ENCODE measurements around the gene PTH2R.
"Not testable (repeated sequence)": the region's sequence is repeated elsewhere in the genome, so short reads cannot be mapped to it uniquely, and the experiment has no call there.

The PTH2R gene

DNA sequence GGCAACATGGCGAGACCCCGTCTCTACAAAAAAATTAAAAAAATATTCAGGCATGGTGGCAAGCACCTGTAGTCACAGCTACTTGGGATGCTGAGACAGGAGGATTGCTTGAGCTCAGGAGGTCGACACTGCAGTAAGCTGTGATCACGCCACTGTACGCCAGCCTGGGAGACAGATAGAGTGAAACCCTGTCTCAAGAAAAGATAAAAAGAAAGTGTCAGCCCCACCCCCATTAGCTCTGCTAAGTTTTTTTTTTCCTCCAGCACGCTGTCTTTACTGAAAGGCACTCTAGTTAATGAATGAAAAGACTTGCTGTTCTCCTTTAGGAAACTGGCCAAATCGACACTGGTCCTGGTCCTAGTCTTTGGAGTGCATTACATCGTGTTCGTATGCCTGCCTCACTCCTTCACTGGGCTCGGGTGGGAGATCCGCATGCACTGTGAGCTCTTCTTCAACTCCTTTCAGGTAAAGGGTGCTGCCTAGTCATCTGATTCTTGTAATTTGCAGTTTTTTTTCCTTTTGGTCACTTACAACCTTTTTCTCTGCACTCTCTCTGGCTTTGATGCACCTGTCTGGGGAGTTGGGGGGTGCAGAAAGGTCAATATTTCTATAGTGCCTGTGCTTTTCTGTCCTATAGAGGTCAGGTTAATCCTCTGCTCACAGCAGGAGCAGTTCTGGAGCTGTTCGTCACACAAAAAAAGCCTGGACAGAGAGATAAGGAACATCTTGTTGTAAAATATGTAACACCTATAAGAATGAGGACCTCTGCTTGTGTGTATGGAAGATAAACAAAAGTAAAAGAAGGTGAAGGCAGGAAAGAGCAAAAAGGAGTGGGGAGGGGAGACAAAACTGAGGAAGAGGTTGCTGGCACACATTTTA, 82.3 kb downstream of the PTH2R start:
- DNase-seq: no peak

DNA sequence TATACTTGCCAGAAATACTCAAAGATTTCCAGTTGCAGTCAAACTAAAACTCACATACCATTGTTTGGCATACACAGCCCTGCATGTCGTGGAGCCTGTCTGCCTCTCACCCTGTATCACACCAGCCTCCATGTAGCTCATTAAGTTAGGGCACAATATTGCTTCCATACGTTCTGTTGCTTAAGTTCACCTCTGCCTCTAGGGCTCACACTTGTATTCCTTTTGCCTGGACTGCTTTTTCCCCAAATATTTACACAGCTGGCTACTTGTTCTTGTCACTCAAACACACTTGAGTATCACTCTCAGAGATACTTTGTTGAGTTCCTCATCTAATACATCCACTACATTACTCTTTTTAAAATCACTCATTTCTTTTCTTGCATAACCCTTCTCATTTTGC, 83.1 kb downstream of the PTH2R start:
- peak; percentile 85 to 88 for DNase-seq

DNA sequence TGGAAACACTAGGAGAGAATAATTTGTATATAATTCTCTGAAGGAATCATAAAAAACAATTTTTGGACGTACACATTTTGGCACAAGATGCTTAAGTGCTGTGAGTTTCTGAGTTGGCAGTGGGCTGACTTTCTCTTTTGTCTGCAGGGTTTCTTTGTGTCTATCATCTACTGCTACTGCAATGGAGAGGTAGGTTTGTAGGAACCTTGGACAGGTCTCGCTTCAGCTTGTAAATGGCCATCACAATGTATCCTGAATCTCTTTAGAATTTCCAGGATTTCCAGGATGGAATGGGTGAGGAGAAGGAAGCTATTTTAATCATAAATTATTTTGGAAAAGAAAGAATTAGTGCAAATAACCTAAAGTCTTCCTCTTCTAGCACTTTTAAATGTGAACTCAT, 83.9 kb downstream of the PTH2R start:
- no peak for DNase-seq

DNA sequence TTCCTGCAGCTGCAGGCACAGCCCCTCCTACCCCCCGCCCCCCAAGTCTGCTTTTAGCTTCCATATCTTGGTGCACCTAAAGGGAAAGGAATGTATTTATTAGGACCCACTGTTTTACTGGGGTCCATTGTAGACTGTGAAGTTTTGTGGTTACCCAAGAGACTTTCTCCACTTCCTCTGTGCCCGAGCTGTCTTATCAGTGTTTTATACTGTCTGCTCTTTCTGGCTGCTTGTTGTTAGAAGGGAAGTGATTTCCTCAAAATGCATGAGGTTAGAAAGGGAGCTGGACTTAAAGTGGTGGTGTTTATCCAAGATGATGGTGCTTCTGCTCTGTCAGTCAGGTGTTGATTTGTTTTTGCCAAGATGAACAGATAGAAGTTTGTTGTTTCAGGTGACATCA, 85.0 kb downstream of the PTH2R start:
- no peak for DNase-seq

DNA sequence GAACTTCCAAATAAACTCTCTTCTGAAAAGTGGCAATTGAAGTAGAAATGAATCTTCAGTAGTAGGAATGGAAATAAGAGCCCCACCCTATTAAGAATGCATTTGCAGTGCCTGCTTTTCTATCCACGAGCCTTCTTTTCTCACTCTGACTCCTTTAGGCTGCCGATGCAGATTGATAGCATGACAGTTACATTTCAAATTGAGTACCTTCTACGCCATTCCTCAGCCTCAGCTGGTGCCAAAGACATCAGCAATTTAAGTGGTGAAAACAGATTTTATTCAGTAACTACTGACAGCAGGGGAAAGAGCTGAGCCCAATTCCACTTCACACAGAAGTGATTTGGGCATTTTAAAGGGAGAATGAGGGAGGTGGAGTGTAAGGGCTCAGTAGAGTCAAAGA, 85.5 kb downstream of the PTH2R start:
- DNase-seq: no peak

DNA sequence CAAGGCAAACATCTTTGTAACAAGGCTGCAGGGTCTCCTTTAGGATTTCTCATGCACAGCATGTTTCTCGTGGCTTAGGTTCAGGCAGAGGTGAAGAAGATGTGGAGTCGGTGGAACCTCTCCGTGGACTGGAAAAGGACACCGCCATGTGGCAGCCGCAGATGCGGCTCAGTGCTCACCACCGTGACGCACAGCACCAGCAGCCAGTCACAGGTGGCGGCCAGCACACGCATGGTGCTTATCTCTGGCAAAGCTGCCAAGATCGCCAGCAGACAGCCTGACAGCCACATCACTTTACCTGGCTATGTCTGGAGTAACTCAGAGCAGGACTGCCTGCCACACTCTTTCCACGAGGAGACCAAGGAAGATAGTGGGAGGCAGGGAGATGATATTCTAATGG, 86.6 kb downstream of the PTH2R start:
- DNase-seq: no peak

DNA sequence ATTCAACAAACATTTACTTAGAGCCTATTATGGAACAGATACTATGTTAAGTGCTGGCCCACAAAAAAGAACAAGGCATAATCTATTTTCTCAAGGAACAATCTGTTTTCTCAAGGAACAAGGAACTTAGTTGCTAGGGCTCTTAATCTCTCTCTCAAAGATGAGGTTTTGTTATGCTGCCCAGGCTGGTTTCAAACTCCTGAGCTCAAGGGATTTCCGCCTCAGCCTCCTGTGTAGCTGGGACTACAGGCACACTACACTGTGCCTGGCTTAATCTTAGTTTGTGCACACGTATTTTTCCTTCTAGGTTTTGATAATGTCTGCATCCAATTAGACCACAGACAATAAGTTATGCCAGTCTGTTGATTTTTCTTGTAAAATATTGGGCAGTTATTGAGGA, 89.5 kb downstream of the PTH2R start:
- DNase-seq: no peak

DNA sequence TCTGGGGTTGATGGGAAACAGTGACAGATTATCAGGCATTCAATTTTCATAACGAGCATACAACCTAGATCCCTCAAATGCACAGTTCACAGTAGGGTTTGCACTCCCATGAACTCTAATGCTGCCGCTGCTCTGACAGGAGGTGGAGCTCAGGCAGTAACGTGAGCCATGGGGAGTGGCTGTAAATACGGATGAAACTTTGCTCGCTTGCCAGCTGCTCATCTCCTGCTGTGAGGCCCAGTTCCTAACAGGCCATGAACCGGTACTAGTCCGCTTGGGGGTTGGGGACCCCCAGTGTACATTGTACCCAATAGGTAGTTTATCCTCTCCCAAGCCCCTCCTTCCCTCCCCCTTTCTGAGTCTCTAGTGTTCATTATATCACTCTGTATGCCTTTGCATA, 94.6 kb downstream of the PTH2R start:
- peak; percentile 46 to 54 for DNase-seq

DNA sequence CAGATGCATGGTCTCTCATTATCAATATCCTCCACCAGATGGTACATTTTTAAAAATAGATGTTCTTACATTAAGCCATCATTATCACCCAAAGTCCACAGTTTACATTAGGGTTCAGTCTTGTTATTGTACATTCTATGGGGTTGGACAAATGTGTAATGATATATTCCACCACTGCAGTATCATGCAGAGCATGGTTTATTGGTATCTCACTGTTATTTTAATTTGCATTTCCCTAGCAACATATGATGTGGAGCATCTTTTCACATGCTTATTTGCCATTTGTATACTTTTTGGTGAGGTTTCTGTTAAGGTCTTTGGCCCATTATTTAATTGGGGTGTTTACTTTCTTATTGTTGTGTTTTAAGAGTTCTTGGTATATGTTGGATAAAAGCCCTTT, 95.7 kb downstream of the PTH2R start:
- DNase-seq: no peak

DNA sequence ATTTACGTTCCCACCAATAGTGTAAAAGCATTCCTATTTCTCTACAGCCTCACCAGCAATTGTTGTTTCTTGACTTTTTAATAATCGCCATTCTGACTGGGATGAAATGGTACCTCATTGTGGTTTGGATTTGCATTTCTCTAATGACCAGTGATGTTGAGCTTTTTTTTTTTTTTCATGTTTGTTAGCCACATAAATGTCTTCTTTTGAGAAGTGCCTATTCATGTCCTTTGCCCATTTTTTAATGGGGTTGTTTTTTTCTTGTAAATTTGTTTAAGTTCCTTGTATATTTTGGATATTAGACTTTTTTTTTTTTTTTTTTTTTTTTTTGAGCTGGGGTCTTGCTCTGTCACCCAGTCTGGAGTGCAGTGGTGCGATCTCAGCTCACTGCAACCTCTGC, 98.8 kb downstream of the PTH2R start:
- not testable (repeated sequence) for DNase-seq

DNA sequence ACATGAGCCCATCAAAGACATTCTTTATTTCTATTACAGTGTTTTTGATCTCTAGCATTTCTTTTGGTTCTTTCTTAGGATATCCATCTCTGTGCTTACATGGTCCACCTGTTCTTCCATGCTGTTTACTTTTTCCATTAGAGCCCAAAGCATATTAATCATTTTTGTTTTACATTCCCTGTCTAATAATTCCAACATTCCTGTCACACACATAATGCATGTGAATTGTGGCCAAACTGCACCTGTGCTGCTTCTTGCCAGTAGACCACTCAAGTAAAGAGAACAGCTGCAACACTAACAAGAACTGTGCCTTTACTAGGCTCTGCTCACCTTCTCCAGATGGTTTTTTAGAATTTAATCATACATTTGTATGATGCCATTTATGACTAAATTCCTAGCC, 103.0 kb downstream of the PTH2R start:
- DNase-seq: no peak

DNA sequence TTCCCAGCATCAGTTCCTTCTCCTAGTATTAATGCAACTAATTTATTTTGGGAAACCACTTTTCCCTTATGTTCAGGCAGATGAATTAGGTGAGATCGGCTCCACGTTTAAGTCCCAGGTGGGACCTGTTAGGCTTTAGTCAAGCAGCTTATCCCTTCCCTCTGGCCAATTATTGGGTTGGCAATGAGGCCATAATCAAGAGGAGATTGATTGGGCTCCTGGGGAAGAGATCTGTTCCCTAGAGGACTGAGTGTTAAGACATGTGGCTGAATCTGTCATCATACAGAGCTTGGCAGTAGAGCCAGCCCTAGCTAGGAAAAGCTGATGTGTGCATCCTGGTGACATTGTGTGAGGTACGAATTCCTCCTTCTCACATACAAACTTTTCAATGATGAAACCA, 104.4 kb downstream of the PTH2R start:
- DNase-seq: no peak

DNA sequence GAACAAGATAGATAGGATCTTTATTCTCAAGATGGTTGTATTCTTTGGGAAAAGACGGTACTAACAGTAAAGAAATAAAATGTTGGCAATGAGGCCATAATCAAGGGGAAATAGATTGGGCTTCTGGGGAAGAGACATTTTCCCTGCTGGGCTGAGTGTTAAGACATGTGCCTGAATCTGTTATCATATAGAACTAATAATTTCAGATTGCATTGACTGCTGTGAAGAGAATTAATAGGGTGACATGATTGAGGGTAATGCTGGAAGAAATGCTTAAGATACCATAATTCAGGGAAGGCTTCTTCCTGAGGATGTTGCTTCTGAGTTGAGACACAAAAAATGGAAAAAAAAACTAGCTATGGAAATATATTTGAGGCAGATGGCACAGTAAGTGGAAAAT, 105.0 kb downstream of the PTH2R start:
- no peak for DNase-seq

DNA sequence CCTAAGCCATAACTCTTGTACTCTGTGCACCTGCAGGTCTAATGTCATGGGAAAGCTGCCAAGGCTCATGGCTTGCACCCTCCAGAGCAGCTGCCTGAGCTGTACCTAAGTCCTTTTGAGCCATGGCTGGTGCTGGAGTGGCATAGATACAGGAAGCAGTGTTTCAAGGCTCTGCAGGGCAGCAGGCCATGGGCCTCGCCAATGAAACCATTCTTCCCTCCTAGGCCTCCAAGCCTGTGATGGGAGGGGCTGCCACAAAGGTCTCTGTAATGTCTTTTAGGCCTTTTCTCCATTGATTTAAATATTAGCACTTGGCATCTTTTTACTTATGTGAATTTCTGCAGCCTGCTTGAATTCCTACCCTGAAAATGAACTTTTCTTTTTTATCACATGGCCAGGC, 108.5 kb downstream of the PTH2R start:
- no peak for DNase-seq

DNA sequence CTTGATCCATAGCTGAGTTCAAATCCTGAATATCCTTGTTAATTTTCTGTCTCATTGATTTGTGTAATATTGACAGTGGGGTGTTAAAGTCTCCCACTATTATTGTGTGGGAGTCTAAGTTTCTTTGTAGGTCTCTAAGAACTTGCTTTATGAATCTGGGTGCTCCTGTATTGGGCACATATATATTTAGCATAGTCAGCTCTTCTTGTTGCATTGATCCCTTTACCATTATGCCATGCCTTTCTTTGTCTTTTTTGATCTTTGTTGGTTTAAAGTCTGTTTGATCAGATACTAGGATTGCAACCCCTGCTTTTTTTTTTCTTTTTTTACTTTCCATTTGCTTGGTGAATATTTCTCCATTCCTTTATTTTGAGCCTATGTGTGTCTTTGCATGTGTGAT, 116.5 kb downstream of the PTH2R start:
- not testable (repeated sequence) for DNase-seq

DNA sequence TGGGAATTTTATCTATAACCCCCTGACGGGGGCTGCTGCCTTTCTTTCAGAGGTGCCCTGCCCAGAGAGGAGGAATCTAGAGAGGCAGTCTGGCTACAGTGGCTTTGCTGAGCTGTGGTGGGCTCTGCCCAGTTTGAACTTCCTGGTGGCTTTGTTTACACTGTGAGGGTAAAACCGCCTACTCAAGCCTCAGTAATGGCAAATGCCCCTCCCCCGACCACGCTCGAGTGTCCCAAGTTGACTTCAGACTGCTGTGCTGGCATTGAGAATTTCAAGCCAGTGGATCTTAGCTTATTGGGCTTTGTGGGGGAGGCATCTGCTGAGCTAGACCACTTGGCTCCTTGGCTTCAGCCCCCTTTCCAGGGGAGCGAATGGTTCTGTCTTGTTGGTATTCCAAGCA, 118.6 kb downstream of the PTH2R start:
- DNase-seq: not testable (repeated sequence)

DNA sequence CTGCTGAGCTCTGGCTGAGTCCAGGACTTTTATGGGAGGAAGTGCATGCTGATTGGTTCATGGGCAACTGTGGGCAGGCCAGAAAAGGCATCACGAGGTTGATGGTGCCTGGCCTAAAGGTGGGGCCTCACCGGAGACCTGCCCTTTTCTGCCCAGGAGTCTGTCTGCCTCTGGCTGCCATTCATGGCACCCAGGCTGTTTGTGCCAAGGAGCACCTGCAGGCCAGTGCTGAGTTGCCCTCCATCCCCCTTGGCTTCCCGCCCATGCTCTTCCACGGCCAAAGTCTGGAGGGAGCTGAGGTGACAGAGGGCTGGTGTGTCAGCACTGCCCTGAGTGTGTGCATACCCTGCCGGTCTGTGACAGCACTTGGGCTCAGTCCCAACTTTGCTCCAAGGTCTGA, 123.2 kb downstream of the PTH2R start:
- DNase-seq: peak; percentile 88 to 90

DNA sequence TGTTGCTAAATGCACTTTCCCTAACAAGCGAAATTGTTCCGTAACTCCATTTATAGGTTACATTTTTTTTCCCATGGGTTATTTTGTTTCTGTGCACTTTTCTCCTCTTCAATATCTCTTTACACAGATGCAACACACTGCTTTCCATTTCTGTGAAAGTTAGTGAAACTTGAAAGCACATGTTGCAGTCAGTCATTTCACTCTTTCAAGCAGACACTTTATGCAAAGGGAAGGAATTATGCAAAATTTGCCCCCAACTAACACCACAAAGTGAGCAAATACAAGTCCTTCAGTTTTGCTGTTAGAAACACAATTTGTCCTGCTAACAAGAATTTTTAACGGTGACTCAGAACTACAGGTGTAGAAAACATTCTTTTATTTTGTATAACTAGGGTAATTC, 124.8 kb downstream of the PTH2R start:
- DNase-seq: no peak

DNA sequence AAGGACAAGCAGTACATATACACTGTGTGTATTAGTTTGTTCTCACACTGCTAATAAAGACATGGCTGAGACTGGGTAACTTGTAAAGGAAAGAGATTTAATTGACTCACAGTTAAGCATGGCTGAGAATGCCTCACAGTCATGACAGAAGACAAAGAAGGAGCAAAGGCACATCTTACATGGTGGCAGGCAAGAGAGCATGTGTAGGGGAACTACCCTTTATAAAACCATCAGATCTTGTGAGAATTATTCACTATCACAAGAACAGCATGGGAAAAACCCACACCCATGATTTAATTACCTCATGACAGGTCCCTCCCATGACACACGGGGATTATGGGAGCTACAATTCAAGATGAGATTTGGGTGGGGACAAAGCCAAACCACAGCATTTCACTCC, 129.0 kb downstream of the PTH2R start:
- DNase-seq: not testable (repeated sequence)

DNA sequence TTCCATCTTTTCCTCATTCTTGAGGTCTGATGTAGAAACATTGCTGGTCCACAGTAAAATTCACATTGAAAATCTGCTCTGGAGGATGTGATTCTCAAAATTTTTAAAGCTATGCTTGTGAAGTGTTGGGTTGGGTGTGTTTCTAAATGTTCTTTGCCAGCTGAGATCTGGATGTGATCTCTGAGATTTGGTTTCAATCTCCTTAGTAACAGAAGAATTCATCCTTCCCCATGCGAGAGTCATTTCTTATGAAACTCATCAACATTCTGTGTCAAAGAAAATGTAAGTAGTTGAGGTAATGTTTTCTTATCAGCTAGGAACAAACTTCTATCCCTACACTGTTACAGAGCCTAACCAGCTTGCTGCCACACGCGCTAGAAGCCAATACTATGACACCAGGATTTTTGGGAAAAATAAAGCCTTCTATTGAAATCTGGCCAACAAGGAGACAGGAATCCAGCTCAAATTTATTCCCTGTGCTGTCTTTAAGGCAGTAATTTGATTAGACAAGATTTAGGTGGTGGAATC, 134.9 kb downstream of the PTH2R start:
- no peak for DNase-seq

DNA sequence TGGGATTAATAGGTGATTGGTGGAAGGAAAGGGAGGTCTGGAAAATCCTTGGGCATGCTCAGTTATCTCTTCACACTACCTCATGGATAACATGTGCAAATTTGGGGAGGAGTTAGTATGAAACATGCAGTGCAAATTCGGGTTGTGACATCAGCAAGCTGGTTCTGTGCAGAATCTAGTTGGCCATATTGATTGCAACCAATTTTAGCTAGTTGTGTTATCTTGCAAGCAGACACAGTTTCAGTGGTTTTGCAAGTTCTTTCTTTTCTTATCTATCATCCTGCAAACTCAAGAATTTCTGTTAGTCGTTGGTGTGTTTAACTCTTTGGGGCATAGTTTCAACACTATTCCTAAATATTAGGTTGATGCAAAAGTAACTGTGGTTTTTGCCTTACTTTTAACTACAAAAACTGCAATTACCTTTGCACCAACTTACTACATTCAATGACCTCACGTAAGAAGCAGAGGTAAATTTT, 135.4 kb downstream of the PTH2R start:
- no peak for DNase-seq

DNA sequence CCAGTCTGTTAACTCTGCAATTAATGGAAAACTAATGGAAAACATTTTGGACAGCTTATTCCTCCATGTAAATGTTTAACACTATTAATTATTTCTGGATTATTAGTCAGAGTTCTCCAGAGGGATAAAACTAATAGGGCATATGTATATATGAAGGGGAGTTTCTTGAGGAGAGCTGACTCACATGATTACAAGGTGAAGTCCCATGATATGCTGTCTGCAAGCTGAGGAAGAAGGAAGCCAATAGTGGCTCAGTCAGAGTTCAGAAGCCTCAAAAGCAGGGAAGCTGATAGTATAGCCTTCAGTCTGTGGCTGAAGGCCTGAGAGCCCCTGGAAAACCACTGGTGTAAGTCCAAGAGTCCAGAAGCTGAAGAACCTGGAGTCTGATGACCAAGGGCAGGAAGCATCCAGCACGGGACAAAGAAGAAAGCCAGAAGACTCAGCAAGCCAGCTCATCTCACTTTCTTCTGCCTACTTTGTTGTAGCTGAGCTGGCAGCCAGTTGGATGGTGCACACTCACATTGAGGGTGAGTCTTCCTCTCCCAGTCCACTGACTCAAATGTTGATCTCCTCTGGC, 136.0 kb downstream of the PTH2R start:
- no peak for DNase-seq
